HG03196 (cell line): Measurements from ENCODE around the gene MICALL2.

ENCODE experiments used
- ATAC-seq: cut with Tn5 transposase; IDR thresholded peaks from one replicate; pipeline ENCODE4 v1.9.1; 2021; ENCODE audit not compliant: unreplicated experiment

Gene MICALL2

GRCh38 chr7:1419310-1419634 is 40.0 kb downstream of the MICALL2 start:
- no peak for ATAC-seq

GRCh38 chr7:1418505-1419309 is 40.6 kb downstream of the MICALL2 start:
- ATAC-seq: no peak

- no peak for ATAC-seq
Observed at GRCh38 chr7:1415389-1415990, 43.8 kb downstream of the MICALL2 start.

- no peak for ATAC-seq
Observed at GRCh38 chr7:1413936-1414639, 45.2 kb downstream of the MICALL2 start.

- ATAC-seq: no peak
Observed at GRCh38 chr7:1412322-1413261, 46.7 kb downstream of the MICALL2 start.

- no peak for ATAC-seq
Observed at GRCh38 chr7:1411414-1411813, 47.9 kb downstream of the MICALL2 start.

GRCh38 chr7:1410992-1411391 is 48.3 kb downstream of the MICALL2 start:
- no peak for ATAC-seq

- no peak for ATAC-seq
Observed at GRCh38 chr7:1409555-1409954, 49.7 kb downstream of the MICALL2 start.

GRCh38 chr7:1408466-1408865 is 50.8 kb downstream of the MICALL2 start:
- ATAC-seq: no peak

GRCh38 chr7:1407892-1408291 is 51.4 kb downstream of the MICALL2 start:
- ATAC-seq: no peak

- no peak for ATAC-seq
Observed at GRCh38 chr7:1404898-1405548, 54.2 kb downstream of the MICALL2 start.

GRCh38 chr7:1404460-1404809 is 54.8 kb downstream of the MICALL2 start:
- ATAC-seq: no peak

- no peak for ATAC-seq
Observed at GRCh38 chr7:1403638-1404459, 55.4 kb downstream of the MICALL2 start.

- ATAC-seq: no peak
Observed at GRCh38 chr7:1402791-1403637, 56.3 kb downstream of the MICALL2 start.

- no peak for ATAC-seq
Observed at GRCh38 chr7:1402110-1402790, 57.0 kb downstream of the MICALL2 start.

GRCh38 chr7:1401011-1401410 is 58.3 kb downstream of the MICALL2 start:
- no peak for ATAC-seq

- ATAC-seq: no peak
Observed at GRCh38 chr7:1400371-1400770, 58.9 kb downstream of the MICALL2 start.
